Kidney tubule cell (primary cell): ENCODE results near the gene AGPAT2.

ENCODE experiments used
- DNase-seq: peaks from one replicate; pipeline ENCODE4 v3.0.0-alpha.2; 2018; ENCODE audit warnings: low spot score

Gene AGPAT2

DNA sequence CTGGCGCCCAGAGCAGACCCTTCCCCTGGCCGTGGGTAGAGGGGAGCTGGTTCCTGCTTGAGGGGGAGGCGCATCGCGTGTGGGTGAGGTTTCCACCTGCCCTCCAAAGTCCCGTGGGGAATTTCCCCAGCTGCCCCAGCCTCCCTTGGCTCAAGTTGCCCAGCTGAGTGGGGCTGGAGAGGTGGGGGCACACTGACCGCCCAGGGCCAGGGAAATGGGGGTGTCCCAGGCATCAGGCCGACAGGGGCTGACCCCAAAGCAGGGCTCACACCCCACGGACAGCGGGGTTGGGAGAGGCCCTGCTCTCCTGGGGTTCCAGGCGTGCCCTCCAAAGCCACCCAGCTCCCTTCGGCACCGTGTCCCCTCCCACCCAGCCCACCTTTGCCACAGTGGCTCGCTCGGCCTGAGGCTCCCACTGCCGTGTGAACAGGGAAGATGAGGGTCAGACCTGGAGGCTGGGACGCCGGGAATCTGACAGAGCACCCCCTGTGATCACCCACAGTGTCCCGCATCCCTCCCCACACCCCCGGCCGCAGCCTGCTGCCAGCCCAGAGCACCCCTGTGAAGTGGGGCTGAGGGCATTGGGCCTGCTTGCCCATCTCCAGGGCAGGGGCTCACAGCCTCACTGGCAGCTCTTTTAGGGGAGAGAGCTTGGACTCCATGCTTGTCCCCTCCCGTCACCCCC is 25.5 kb downstream of the AGPAT2 start:
- no peak for DNase-seq

DNA sequence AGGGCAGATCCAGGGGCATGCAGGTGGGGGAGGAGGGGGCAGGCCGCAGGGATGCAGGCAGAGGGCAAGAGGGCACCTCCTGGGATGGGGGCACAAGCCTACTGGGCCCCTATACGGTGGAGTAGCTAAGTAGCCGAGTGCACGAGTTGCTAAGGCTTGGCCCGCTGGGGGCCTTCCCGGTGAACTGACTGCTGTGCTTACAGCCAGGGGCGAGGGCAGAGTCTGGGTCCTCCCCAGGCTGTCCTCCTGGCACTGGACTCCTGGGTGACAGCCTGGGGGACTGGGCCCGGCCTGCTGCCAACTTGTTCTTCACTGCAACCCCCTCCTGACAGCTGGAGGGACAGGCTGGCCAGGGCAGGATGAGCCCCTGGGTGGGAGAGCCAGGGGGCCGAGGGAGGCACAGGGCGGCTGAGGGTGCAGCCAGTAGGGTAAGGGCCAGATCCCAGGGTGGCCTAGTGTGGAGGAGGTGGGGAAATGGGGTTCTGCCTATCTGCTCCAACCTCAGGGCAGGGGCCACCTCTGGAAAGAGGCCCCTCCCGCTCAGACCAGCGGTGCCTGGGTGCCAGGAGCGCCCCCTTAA is 26.2 kb downstream of the AGPAT2 start:
- no peak for DNase-seq

DNA sequence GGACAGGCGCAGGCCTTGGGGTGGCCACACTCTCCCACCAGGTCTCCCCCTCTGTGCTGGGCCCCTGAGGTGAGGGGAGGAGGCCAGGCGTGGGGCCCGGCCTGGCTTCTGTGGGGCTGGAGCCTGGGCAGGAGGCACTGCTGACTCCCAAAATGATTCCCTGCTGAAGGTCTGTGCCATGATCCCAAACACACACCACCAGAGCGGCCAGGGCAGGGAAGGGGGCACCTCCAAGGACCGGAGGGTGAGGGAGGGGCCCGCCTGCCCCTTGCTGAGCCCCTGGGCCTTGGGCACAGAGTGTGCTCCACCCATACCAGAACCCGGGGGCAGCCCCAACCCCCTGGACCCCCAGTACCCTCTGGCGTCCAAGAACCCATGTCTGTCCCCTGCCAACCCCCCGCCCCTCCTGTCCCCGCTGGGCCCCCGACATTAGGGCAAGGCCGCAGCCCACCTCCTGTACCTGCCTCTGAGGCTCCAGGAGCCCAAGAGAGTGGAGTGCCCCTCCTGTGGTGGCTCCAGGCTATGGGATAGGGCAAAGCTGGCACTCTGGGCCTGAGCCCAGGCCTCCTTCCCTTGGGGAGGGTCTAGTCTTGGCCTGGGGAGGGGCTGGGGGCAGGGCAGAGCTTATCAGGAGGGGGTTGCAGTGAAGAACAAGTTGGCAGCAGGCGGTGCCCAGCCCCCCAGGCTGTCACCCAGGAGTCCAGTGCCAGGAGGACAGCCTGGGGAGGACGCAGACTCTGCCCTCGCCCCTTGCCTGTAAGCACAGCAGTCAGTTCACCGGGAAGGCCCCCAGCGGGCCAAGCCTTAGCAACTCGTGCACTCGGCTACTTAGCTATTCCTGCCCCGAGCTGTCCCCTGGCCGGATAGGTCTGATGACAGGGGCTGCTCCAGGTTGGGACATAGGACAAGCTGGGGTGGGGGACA is 27.1 kb downstream of the AGPAT2 start:
- no peak for DNase-seq

DNA sequence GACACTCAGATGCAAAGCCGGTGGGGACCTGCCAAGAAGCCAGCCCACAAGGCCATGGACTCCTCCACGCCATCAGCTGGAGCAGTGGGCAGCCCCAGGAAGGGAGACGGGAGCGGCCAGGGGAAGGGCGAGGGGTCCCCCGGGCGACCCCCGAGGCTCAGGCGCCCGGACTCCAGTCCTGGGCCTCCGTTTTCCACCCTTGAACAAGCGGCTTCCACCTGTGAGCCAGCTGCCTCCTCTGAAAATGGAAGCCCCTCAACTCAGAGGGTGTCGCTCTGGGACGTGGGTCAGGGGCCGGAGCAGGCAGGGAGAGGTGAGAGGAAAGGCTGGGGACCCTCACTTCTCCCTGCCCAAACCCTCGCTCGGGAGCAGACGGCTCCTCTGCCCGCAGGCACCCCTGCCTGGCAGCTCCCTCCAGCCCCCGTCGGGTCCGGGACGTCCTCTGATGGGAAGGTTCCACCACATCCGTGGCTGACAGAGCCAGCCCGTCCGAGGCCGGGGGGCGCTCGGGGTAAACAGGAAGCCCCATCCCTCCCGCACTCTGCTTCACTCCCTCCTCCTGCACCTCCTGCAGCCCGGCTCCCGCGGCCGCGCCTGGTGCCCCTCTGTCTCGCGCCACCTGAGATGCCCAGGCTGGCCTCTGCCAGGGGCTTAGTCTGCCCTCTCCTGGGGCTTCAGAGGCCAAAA is 28.3 kb downstream of the AGPAT2 start:
- DNase-seq: no peak

DNA sequence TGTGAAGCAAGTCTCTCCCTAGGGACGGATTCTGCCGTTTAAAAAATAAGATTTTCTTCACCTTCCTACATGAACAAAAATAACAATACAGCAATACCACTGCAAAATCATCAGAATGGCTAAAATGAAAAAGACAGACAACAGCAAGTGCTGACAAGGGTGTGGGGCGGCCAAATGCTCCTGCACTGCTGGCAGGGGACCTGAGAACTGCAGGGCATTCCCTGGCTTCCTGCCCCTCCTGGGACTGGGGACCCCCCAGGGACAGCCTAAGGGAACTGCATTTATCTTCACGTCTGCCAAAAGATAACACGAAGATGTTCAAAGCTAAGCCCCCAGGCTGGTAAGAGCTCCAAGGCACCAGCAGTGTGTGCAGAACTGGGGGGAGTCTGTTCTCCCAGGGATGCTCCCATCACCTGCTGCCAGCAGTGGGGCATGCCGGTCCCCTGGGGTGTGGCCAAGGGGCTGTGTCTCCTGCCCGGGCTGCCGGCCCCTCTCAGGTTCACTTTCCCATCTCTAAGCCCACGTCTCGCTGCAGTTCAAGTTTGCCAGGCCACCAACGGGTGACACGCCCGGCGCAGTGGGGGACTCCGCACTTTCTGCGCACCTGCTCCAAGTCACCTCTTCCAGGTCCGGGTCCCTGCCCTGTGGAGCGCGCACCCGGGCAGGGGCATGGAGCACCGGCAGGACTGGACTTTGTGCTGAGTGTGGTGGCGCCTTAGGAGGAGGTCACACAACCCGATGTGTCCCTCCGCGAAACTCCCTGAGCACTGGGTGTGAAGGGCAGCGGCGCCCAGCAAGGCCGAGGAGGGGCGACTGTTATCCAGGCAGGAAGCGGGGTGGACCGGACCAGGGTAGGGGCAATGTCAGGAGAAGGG is 29.0 kb downstream of the AGPAT2 start:
- DNase-seq: no peak

DNA sequence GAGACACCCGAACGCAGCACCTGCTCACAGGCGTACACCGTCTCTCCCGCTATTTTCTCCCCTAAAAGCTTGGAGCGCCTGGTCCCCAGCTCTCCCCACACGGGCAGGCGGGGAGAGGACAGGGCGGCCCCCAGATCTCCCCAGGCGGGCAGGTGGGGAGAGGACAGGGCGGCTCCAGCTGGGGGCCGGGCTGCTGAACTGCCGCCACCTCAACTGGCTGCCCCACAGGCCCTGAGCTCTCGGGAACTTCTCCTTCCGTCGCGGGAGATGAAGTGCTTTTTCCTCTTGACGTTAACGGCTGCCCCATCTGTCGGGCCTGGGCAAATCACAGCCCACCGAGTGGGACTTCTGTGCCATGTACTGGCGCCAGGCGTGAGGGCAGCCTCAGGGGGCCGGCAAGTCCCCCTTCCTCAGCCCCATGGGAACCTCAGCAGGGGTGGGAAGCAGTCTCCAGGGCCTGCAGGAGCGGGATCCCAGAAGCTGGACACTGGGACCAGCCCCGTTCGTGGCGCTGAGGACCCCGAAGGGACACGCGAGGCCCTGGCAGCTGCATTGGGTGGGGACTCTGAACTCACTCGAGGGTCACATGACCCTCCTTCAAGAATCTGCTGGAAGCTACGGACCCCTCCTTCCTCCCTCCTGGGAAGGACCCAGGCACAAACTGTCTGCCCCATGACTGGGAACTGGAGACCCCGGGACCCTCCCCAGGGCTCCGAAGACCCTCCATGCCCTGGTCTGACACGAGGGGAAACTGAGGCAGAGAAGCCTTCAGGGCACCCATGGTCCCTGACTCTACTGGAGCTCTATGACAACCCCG is 30.3 kb downstream of the AGPAT2 start:
- DNase-seq: no peak

DNA sequence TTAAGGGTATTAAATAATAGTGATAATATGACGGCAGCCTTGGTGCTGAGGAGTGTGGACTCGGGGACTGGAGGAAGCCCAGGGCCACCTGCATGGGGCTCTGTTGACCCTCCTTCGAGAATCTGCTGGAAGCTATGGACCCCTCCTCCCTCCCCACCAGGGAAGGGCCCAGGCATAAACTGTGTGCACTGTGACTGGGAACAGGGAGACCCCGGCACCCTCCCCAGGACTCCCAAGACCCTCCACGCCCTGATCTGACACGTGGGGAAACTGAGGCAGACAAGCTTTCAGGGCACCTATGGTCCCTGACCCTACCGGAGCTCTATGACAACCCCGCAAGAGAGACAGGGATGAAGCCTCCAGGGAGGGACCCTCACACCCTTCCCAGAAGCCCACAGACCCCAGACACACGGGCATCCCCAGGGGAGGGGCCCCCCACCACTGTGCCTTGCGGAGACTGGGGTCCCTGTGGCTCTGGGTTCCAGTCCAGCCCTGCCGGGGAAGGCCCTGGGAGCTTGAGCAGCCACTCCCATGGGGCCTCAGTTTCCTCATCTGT is 31.0 kb downstream of the AGPAT2 start:
- no peak for DNase-seq

DNA sequence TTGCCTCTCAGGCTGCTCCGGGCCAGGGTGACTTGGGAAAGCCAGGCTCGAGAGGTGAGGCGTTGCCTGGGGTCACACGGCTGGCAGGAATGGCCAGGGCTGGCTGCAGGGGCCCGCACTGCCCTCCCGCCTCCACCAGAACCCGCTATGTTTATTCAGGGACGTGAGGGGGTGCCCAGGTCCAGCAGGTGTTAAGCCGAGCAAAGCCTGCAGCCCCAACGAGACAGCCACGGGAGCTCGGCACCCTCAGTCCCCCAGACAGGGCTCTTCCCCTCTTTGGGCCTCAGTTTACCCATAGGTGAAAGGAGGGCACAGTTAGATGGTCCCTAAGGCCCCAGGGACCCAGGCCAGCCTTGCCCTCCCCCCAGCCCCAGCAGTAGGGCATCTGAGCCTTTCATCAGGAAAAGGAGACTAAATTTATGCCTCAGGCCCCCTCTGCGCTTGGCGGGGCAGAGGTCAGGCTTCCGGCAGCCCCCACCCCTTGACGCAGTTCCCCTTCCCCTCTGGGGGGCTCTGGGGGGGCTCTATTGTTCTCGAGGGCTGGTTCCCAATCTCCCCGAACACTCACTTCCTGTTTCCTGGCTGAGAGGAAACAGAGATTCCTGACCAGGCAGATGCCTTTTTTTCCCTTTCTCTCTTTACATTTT is 31.6 kb downstream of the AGPAT2 start:
- no peak for DNase-seq

DNA sequence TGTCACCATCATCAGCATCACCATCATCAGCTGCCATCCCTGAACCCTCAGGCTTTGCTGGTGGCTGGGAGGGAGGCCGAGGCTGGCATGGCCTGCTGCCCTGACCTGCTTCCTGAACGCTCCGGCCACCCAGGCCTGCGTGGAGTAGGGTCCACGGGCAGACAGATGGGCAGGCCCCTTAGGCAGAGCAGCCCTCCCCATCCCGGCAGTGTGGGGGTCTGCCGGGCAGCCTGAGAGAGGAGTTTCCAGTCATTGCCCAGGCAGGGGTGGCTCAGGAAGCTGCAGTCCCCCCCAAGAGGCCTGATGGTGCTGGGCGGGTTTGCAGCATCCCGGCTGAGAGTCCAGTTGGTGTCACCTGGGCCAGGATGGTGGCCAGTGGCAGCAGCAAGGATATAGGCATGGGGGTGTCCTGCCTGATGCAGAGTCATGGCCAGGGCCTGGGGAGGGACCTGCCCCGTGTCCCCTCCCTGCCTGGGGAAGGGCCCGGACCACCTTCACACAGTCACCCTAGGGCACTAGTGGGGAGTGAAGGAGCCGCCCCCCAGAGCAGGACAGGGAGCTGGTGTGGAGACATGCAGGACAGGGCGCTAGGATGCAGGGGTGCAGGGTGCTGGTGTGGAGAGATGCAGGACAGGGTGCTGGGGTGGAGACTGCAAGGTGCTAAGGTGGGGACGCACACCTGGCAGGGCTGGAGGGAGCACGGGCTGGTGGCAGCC is 32.3 kb downstream of the AGPAT2 start:
- DNase-seq: no peak

DNA sequence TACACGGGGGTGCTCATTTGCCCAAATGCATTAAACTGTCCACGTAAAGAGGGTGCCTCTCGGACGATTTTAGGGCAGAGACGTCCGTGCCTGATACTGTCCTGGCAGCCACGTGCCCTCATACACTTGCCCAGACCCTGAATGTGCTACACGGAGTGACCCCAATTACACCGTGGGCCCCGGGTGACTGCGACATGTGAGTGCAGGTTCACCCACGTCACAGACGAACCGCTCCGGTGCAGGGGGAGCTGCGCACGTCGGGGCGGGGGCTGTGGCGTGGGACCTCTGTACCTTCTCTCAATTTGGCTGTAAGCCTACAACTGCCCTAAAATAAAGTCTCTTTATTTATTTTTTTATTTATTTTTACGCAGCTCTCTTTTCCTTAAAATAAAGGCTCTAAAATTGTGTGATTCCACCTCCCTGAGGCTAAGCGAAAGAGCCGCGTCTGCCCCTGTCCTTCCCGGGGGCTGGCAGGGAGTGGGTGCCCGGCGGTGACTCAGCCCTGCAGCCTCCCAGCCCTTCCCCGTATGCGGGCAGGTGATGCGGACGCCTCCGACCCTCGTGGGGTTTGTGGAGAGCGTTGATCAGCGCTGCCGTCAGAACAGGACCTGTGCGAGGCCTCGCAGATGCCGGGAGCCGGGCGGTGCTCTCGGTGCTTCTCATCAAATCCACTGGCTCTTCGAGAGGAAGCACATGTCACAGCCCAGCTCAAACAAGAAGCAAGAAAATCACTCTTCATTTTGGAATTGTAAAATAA is 33.8 kb downstream of the AGPAT2 start:
- no peak for DNase-seq

DNA sequence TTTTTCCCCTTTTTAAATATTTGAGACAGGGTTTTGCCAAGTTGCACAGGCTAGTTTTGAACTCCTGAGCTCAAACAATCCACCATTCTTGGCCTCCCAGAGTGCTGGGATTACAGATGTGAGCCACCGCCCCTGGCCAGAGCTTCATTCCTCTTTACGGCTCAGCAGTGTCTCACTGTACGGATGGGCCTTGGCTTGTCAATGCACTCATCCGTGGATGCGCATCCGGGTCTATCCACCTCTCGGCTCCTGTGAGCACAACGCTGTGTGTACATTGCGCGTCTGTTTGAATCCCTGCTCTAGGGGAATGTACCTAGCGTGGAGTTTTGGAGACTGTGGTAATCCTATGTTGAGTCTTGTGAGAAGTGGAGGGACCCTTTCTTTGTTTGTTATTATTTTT is 35.4 kb downstream of the AGPAT2 start:
- no peak for DNase-seq

DNA sequence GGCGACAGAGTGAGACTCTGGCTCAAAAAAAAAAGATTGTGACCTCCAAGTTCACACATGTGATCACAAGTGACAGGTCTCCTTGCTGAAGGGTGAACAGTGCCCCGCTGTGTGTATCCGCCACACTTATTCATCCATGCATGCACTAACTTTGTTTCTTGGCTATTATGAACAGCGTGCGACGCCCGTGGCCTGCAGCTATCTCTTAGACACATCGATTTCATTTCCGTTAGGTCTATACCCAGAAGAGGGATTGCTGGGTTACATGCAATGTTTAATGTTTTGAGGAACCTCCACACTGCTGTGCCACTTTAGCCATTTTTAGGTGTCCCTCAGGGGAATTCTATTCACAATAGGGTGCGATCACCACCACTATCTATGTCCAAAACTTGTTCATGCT is 36.6 kb downstream of the AGPAT2 start:
- no peak for DNase-seq

DNA sequence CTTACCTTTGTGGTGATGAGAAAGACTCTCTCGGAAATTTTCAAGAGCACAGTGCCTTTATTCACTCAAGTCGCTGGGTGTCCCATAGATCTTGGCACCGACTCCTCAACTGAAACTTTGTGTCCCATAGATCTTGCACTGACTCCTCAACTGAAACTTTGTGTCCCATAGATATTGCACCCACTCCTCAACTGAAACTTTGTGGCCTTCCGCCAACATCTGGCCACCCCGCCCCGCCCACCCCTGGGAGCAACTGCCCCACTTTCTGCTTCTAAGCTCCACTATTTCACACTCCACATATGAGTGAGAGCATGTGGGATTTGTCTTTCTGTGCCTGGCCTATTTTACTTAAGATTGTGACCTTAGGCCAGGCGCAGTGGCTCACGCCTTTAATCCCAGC is 37.2 kb downstream of the AGPAT2 start:
- DNase-seq: no peak

DNA sequence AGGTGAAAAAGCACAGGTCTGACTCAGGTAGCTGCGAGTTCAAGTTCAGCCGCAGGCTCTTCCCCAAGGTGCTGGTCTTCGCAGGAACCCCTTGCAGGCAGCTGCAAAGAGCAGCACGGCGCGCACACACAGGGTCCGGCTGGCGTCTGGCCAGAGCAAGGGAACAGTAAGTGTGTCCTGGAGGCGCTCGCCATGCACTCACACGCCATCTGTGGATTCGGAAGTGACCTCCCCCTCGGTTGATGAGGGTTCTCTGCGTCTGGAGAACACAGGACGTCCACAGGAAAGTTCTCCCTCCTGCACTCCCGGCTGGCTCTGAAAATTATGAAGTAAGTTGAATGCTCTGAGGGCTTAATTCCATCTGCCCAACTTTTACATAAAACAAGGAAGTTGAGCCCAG is 38.5 kb downstream of the AGPAT2 start:
- DNase-seq: no peak

DNA sequence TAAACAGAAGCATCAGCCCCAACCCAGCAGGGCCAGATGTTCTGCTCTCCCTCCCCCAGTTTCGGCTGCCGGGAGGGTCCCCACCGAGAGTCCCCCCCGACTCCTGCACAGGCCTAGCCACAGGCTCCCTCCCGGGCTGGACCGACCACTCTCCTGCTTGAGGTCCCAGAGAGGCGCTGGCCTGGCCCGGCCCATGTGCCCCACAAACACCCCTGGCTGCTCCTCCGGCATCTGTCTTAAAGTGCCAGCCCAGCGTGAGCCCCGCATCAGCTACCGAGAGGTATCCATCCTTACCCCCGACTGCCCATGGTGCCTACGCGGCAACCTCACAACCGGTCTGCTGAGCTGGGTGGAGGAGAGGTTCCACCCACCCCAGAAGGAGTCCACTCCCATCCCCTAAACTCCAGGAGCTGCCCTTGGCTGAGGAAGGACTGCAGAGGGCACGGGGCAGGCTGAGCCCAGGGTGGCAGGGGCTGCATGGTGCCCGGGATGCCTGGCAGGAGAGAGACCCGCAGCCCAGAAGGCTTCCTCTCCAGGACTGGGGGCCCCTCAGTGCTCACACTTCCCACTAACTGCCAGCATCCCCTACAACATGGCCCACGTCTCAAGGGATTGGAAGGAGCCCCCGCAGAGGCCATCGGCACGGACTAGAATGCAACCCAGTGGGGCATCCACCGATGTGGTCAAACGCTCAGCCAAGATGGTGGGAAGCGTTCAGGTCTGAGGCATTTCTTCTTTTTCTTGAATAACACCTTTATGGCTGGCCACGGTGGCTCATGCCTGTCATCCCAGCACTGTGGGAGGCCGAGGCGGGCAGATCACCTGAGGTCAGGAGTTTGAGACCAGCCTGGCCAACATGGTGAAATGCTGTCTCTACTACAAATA is 40.2 kb downstream of the AGPAT2 start:
- no peak for DNase-seq

DNA sequence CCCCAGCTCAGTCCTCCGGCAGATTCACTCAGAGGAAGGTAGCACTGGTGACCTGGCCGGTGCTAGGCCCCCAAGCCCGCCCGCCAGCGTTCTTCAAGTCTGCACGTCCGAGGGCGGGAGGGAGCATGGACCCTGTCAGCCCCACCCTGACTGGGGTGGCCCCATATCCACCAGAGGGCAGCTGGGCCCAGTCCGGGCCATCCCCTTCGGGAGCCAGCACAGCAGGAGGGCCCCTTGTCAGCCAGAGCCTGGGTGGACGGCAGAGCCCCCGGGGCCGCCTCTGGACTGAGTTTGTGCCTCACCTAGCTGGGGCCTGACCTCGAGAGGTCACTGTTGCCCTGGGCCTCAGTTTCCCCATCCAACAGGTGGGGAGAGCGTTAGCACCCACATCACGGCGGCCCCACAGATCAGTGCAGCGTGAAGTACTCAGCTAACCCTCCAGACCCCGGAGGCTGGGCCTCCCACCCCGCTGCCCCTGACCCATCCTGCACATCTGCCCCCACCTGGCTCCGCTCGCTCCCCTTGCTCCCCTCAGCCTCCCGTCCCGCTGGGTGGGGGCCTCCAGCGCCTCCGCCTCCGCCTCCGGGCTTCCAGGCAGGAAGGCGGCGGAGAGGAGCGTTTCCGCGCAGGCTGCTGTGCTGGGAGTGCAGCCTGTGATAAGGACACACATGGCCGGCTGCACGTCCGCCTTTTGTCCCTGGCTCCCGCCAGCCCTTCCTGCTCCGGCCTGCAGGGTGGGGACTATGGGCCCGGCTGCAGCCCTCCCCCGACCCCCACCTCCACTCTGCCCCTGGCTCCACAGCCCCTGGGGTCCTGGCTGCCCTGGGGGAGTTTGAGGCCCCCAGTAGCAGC is 41.1 kb downstream of the AGPAT2 start:
- peak; percentile 42 for DNase-seq
